ENCODE results near the gene ZNF771.

DNA sequence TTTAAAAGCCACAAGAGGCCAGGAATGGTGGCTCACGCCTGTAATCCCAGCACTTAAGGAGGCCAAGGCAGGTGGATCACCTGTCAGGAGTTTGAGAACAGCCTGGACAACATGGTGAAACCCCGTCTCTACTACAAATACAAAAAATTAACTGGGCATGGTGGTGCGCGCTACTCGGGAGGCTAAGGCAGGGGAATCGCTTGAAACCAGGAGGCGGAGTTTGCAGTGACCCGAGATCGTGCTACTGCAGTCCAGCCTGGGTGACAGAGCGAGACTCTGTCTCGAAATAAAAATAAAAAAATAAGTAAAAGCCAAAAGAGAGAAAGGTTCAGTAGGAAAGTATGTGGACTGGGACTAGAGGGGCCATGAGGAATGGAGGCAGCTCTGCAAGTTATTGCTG lies 52.0 kb downstream of the ZNF771 start:
- TF ChIP-seq CTCF (IDR thresholded peaks at IDR 0.05; ENCODE audit: insufficient read depth, low read length, poor library complexity, severe bottlenecking) (no peak), EZH2phosphoT487 (conservative IDR thresholded peaks at IDR 0.05; ENCODE audit: low read length) (no peak)

All from SU-DHL-6 (cell line).